Measurements from ENCODE around the gene RGMA.

GRCh38 chr15:93042211-93042610 lies 46.8 kb downstream of the RGMA start:
- TF ChIP-seq CTCF (IDR thresholded peaks at IDR 0.05), result no peak
- TF ChIP-seq ZFX (IDR thresholded peaks at IDR 0.05; ENCODE audit: borderline replicate concordance), result no peak
